PFSK-1 (cell line): Measurements from ENCODE around the gene ESYT2.

Experiments used
- POLR2AphosphoS5 ChIP-seq: IDR thresholded peaks from 2 replicates; pipeline ENCODE4 v1.6.1; 2012; ENCODE audit warnings: low read depth, mild to moderate bottlenecking, control low read depth, low read length, moderate library complexity
- SIN3A ChIP-seq: IDR thresholded peaks from 2 replicates; pipeline ENCODE4 v1.6.1; 2012; ENCODE audit warnings: mild to moderate bottlenecking, low read length, moderate library complexity, borderline replicate concordance; ENCODE audit not compliant: insufficient read depth
- TAF1 ChIP-seq: IDR thresholded peaks from 2 replicates; pipeline ENCODE4 v1.6.1; 2012; ENCODE audit warnings: low read length, control low read depth, borderline replicate concordance; ENCODE audit not compliant: insufficient read depth

DNA sequence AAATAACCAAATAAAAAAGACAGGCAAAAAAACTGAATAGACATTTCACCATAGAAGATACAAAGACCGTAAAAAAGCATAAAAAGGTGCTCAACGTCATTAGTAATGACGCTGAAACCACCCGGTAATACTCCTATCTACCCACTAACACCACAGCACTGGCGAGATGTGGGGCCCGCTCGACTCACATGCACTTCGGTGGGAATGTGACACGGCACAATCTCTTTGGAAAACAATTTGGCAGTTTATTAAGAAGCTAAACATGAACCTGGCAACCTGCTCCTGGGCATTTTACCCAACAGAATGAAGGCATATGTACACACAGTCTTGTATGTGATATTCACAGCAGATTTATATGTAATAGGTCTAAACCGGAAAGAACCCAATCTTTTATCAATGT is 81.9 kb downstream of the ESYT2 start:
- TF ChIP-seq SIN3A = no peak
- no peak for TF ChIP-seq POLR2AphosphoS5
- no peak for TF ChIP-seq TAF1
